ENCODE measurements around the gene UTP25.

DNA sequence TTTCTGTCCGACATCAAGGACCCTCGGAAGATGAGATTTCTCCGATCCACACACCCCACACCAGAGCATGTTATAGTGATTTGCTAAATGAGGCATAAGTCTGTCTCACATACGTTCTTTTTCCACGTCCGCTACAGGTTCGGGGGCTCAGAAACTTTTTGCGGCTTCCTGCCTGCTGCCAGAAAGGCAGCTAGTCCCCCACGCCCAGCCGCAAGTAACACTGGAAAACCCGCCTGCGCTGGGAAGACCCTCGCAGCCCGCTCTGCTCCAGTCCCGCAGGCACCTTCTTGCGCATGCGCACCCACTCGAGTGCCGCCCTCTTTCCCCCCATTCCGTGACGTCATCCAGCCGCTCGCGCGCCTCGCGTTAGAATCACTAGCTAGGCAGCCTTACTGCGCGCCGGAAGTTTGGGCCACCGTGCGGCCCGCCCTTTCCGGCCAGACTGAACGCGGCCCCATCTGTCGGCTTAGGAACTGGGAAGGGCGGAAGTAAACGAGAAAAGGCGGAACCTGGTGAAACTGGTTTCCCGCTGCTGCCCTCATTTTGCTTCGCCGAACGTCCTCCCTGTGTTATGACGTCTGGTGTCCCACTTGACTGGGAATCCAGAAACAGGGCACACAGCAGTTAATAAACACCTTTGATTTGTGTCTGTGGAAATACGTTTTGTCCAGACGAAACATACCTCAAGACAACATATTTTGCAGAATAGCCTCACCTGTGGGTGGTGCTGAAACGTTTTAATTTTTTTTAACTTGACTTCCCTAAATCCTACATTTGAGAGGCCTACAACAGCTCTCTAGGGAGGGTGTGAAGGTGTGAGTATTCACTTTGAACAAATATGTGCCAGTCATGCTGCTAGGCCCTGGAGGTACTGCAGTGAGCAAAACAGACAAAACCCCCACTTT is 43.3 kb upstream of the UTP25 start, which contains the start of gene C1orf74:
- TF ChIP-seq, protein P1, sequence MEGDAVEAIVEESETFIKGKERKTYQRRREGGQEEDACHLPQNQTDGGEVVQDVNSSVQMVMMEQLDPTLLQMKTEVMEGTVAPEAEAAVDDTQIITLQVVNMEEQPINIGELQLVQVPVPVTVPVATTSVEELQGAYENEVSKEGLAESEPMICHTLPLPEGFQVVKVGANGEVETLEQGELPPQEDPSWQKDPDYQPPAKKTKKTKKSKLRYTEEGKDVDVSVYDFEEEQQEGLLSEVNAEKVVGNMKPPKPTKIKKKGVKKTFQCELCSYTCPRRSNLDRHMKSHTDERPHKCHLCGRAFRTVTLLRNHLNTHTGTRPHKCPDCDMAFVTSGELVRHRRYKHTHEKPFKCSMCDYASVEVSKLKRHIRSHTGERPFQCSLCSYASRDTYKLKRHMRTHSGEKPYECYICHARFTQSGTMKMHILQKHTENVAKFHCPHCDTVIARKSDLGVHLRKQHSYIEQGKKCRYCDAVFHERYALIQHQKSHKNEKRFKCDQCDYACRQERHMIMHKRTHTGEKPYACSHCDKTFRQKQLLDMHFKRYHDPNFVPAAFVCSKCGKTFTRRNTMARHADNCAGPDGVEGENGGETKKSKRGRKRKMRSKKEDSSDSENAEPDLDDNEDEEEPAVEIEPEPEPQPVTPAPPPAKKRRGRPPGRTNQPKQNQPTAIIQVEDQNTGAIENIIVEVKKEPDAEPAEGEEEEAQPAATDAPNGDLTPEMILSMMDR (conservative IDR thresholded peaks at IDR 0.05; ENCODE audit: low read length): peak; percentile 37; the same call in 1 of the 2 replicates
- no peak for TF ChIP-seq EZH2phosphoT487 (IDR thresholded peaks at IDR 0.05; ENCODE audit: borderline replicate concordance, low read depth, low read length)
